ENCODE results near the gene BSG. TPM values are rescaled to one million over a fixed set of nuclear protein-coding genes. Genes with fewer than 3 reads are reported as not detected.
"Not testable (repeated sequence)": the region's sequence is repeated elsewhere in the genome, so short reads cannot be mapped to it uniquely, and the experiment has no call there.

Gene BSG
- total and polyA plus RNA-seq, 9 of the 15 experiments (the other 6 are each of a cell fraction or from before 2014, with no cell fraction given) = 4.6 to 495 (median 187) TPM

DNA sequence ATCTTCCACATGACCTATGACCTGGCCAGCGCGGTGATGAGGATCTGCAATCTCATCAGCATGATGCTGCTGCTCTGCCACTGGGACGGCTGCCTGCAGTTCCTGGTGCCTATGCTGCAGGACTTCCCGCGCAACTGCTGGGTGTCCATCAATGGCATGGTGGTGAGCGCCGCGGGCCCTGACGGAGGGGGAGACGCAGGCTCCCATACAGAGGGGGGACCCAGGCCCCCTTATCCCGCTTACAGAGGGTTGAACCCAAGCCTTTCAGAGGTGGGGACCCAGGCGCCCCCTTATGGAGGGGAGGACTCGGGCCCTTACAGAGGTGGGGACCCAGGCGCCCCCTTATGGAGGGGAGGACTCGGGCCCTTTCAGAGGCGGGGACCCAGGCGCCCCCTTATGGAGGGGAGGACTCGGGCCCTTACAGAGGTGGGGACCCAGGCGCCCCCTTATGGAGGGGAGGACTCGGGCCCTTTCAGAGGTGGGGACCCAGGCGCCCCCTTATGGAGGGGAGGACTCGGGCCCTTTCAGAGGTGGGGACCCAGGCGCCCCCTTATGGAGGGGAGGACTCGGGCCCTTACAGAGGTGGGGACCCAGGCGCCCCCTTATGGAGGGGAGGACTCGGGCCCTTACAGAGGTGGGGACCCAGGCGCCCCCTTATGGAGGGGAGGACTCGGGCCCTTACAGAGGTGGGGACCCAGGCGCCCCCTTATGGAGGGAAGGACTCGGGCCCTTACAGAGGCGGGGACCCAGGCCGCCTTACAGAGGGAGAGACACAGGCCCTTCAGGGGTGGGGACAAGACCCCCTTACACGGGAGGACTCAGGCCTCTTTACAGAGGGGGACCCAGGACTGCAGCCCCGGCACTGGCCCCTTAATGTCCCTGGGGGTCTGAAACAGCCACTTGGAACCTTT is 32.9 kb downstream of the BSG start (continued):
- TF ChIP-seq KAT2B (IDR thresholded peaks at IDR 0.05; ENCODE audit: low read depth, low read length) (peak; percentile 100), CXXC5 (CRISPR knock-in tag; IDR thresholded peaks at IDR 0.05) (peak; percentile 38), ZBED1 (IDR thresholded peaks at IDR 0.05) (peak; percentile 53; the same call in 1 of the 2 replicates), EP300 (IDR thresholded peaks at IDR 0.05; ENCODE audit: low read length) (peak; percentile 24; the same call in 1 of the 2 replicates), TBL1XR1 (IDR thresholded peaks at IDR 0.05; ENCODE audit: low read length in 2 of 2) (peak; percentile 22 to 42; a peak in 2 of 4 replicates), MTA3 (IDR thresholded peaks at IDR 0.05; ENCODE audit: borderline replicate concordance) (0 out of 2 replicates have a peak, but pooled peaks have one; percentile 33), ZFX (CRISPR knock-in tag; IDR thresholded peaks at IDR 0.05) (peak; percentile 72), ZNF766 (CRISPR knock-in tag; conservative IDR thresholded peaks at IDR 0.05) (peak; percentile 84), CTBP1 (IDR thresholded peaks at IDR 0.05; ENCODE audit: borderline replicate concordance) (peak; percentile 36; the same call in 1 of the 2 replicates), POLR2A (conservative IDR thresholded peaks at IDR 0.05) (peak; percentile 61; the same call in 1 of the 2 replicates), MBD2 (IDR thresholded peaks at IDR 0.05; ENCODE audit: borderline replicate concordance, low read depth) (peak; percentile 86), SNIP1 (IDR thresholded peaks at IDR 0.05; ENCODE audit: low read depth) (peak; percentile 79; the same call in 1 of the 2 replicates), ZBTB17 (CRISPR knock-in tag; IDR thresholded peaks at IDR 0.05) (0 out of 2 replicates have a peak, but pooled peaks have one; percentile 25), KLF16 (IDR thresholded peaks at IDR 0.05) (peak; percentile 70), FOXJ2 (tag; IDR thresholded peaks at IDR 0.05) (peak; percentile 64; the same call in 1 of the 2 replicates), JUND (IDR thresholded peaks at IDR 0.05; ENCODE audit: borderline replicate concordance, low read depth, low read length) (peak; percentile 48; the same call in 1 of the 2 replicates), GTF2E2 (tag; IDR thresholded peaks at IDR 0.05) (peak; percentile 67; the same call in 1 of the 2 replicates), EP400 (IDR thresholded peaks at IDR 0.05) (peak; percentile 72), SMAD3 (CRISPR knock-in tag; conservative IDR thresholded peaks at IDR 0.05) (0 out of 2 replicates have a peak, but pooled peaks have one; percentile 40), HCFC1 (IDR thresholded peaks at IDR 0.05; ENCODE audit: low read depth, low read length) (peak; percentile 81), NR2C1 (IDR thresholded peaks at IDR 0.05) (peak; percentile 94), NR2C1 (tag; IDR thresholded peaks at IDR 0.05) (peak; percentile 96)
- TF ChIP-seq JUND (tag; IDR thresholded peaks at IDR 0.05; ENCODE audit: borderline replicate concordance, low read depth, low read length) = not testable (repeated sequence)
